Fibroblast of skin of left quadriceps (primary cell): Measurements from ENCODE around the gene PLA2G15.

Source experiments
- DNase-seq, 2 experiments: peaks; one replicate each; pipeline ENCODE4 v3.0.0-alpha.2; 2013; ENCODE audit warnings: low read depth in 2 of 2

PLA2G15 gene

DNA sequence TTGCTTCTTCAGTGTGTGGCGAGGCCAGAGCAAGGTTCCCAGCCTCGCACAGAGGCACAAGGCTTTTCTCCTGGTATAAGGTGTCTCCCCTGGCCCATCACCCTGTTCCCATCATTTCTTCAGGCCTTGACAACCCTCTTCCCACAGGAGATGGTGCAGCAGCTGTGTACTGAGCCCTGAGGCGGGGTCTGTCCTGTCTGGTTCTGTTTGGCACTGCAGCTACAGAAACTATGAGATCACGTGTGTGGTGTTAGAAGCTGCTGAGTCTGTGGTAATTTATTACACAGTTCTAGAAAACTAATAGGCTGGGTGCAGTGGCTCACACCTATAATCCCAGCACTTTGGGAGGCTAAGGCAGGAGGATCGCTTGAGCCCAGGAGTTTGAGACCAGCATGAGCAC, 7.2 kb downstream of the PLA2G15 start:
- no peak for DNase-seq

DNA sequence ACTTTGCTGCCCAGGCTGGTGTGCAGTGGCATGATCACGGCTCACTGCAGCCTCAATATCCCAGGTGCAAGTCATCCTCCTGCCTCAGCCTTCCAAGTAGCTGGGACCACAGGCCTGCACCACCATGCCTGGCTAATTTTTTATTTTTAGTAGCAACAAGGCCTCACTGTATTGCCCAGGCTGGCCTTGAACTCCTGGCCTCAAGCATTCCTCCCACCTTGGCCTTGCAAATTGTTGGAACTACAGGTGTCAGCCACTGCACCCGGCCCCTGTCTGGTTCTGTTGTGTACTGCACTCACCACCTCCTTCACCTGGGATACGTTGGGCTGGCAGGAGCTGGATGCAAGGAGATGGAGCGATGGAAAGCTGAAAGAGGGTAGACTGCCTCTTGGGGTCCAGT, 8.5 kb downstream of the PLA2G15 start:
- DNase-seq: no peak

DNA sequence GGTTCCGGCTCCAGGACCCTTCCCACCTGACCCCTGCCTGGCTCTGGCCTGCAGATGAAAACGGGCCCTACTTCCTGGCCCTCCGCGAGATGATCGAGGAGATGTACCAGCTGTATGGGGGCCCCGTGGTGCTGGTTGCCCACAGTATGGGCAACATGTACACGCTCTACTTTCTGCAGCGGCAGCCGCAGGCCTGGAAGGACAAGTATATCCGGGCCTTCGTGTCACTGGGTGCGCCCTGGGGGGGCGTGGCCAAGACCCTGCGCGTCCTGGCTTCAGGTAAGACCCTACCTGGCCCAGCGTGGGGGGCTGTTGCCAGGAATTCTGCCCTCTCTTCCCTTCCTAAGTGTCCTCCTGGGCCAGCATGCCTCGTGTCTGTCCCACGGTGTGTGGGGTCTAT, 10.5 kb downstream of the PLA2G15 start:
- DNase-seq: no peak

DNA sequence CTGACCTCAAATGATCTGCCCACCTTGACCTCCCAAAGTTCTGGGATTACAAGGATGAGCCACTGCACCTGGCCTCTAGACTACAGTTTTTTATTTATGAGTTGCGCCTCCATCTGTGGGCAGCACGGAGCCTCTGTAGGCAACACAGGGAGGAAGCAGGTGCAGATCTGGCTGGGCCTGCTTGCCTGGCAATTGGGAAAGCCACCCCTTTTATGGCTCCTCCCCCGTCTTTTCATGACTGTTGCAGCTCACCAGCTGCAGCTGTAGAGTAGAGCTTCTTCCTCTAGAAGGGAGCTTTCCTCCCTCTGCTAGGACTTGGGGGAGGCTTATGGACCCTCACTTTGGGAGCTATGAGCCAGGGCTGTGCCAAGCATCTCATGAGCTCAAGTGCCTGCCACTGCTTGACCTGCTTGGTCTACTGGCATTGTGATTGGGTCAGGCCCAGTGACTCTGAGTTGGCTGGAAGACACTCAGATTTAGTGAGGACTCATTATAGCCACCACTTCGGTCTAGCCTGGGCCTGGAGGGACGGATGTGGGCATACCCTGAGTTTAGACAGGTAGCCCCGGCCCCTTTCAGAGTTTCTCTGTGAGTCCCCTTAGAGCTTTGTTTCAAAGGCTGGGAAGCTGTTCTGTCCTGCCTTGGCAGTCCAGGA, 12.2 kb downstream of the PLA2G15 start:
- no peak for DNase-seq

DNA sequence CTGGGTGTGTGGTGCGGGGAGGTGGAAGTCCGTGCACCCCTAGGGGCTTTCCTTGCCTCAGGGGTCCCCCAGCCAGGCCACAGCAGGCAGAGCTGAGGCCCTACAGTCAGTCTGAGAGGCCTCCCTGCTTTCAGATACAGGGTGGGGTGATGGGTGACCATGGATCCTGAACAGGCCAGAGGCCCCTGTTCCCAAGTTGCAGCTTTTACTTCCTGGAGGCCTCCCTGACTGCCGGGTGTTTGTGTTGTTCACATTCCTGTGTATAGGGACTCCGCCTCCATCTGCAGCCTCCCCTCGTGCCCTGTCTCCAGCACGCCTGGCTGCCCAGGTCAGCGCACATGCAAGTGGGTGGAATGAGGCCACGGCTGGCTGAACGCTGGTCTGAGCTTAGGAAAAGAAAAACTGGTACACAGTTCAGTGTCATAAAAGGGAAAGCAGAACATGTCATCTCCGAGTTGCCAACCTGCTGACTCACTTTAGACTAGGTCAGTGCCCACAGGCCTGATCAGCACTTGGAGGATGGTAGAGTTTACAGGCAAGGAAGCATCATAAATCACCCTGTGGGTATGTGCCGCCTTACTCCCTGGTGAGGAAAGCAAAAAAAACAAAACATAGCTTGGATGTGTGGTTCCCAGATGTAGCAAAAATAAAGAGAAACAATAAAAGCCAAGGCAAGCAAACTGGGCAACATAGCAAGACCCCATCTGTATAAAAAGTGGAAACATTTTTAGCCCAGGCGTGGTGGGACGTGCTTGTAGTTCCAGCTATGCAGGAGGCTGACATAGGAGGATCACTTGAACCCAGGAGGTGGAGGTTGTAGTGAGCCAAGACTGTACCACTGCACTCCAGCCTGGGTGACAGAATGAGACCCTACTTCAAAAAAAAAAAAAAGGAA, 13.0 kb downstream of the PLA2G15 start:
- no peak for DNase-seq

DNA sequence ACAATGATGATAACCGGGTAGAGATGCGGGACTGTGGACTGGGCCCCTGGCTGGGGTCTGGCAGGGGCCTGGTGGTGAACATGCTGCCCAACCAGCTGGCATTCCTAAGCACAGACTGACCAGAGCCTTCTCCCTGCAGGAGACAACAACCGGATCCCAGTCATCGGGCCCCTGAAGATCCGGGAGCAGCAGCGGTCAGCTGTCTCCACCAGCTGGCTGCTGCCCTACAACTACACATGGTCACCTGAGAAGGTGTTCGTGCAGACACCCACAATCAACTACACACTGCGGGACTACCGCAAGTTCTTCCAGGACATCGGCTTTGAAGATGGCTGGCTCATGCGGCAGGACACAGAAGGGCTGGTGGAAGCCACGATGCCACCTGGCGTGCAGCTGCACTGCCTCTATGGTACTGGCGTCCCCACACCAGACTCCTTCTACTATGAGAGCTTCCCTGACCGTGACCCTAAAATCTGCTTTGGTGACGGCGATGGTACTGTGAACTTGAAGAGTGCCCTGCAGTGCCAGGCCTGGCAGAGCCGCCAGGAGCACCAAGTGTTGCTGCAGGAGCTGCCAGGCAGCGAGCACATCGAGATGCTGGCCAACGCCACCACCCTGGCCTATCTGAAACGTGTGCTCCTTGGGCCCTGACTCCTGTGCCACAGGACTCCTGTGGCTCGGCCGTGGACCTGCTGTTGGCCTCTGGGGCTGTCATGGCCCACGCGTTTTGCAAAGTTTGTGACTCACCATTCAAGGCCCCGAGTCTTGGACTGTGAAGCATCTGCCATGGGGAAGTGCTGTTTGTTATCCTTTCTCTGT, 14.0 kb downstream of the PLA2G15 start:
- DNase-seq: no peak

DNA sequence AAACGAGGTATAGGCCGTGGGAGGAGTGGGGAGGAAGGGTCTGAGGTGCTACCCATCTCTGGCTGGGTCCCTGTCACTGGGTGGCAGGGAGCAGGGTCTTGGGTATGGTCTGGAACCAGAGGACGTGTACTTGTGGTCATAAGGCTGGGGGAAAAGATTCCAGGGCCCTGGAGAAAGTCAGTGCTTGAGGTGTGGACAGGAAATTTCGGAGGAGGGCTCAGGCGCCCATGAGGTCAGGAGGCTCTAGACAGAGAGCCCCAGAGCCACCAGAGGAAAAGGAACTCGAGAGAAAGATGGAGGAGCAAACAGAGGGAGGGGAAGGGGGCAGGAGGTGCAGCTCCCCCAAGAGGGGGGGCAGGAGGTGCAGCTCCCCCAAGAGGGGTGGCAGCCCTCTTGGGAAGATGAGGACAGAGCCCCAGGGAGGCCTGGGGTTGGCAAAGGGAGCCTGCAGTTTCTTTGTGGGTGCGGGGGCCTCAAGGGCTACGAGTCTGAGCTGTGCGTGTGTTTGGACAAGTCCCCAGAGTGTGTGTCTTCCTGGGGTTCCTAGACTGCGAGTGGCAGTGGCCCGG, 18.5 kb downstream of the PLA2G15 start:
- no peak for DNase-seq

DNA sequence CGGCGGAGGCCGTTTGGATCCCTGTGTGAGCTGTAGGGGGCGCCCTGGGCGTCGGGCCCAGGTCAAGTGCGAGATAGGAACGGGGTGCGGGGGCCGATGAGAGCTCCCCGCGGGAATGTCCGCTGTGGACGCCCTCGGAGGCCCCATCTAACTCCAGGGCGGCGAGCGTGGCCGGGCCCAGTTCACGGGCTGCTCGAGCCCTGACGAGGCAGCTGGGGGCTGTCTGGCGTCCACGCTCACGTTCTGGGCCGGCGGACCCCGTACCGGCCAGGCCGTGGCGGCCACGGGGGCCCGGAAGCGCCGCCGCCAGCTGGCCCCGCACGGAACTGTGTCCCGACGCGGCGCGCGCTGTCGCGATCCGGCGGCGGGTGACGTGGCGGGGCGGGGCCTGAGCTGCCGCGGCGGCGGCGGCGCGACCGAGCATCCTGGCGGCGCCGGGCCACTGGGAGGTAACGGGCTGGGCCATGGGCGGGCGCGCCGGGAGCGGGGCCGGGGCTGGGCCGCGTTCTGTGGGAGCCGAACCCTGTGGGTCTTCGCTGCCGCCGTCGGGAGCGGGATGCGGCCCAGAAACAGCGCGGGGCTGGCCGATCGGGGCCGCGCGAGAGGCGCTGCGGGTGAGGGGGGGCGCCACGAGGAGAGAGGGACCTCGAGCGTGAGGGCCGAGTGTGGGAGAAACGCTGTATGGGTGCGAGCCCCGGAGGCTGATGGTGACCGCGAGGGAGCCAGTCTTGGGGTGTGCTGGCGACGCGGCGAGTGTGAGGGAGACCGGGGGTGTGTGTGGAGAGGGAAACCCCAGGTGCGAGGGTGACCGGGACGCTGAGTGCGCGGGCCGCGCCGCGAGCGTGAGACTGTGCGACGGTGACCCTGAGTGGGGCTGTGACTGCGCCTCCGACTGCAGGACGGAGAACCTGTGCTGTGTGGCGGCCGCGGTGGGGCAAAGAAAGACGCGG, 19.2 kb downstream of the PLA2G15 start, which contains the start of gene SLC7A6:
Gene SLC7A6, plus strand, starts transcription at position 399 of the 950 bp plus-strand sequence. CDS start 10,201 bp downstream, outside the sequence.
- DNase-seq: peak in 1 of 2 experiments; percentile 41

DNA sequence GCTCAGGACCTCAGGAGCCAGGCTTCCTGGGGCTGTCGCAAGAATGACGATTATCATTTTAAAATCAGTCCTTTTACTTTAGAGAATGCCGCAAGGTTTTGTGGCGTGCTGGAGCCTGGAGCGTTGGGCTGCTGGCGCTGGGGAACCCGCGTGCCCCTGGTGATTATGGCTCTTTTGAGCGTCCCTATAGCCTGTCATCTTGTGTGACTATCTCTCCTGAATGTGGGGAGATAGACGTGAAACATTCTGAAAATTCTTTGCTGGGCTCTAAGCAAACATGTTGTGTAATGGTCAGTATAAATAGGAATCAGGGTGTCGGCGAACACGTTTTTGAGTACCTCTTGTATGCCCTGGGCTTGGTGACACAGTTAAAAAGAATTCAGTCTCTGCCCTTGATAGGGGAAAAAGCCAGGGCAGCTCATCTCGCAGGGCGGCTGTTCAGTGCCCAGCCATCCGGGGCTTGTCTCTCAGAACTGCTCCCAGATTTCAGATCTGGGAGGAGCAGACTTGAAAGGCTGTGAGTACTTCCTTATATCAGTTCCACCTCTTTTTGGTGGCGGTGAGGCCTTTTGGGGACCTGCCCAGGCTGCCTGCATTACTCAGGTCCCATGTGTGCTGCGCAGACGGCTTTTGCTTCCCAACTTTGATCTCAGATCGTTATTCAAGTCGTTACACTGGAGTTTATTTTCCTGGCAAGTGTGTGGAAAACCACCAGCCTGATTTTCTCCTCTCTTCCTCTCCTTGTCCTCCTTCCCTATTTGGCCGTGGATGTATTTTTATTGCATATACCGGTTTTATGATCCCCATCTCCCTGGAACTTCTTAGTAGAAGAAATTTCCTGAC, 20.1 kb downstream of the PLA2G15 start:
- DNase-seq: no peak

DNA sequence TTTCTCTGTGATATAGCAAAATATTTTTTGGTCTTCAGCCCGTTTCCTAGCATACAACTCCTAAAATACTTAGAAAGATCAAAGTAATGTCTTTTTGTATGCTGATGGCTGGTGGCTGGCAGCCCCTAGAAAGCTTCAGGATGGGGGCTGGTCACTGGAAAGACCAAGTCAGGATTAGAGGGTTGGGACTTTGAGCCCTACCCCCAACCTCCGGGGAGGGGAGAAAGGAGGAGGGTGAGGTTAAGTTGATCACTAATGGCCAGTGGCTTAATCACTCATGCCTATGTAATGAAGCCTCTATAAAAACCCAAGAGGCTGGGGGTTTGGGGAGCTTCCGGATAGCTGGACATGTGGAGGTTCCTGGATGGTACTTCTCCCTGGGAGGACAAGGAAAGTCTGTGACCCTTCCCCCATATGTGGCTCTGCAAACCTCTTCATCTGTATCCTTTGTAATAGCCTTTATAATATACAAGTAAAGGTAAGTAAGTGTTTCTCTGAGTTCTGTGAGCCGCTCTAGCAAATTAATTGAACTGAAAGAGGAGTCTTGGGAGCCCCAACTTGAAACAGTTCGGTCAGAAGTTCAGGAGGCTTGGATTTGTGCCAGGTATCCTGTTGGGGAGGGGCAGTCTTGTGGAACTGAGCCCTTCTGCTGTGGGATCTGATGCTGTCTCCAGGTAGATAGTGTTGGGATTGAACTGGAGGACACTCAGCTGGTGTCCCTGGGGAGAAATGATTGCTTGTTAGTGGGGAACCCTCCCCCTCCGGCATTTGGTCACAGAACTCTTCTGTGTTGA, 22.6 kb downstream of the PLA2G15 start:
- no peak for DNase-seq

DNA sequence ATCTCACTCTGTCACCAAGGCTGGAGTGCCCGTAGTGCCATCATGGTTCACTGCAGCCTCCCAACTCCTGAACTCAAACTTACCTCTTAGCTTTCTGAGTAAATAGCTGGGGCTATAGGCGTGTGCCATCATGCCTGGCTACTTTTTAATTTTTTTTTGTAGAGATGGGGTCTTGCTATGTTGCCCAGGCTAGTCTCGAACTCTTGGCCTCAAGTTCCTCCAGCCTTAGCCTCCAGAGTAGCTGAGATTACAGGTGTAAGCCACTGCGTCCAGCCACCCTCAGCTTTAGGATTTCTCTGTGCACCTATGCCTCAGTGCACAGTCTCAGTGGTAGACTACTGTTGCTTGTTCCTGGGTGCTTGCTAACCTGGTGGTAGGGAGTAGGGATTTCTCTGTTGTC, 24.6 kb downstream of the PLA2G15 start:
- no peak for DNase-seq

DNA sequence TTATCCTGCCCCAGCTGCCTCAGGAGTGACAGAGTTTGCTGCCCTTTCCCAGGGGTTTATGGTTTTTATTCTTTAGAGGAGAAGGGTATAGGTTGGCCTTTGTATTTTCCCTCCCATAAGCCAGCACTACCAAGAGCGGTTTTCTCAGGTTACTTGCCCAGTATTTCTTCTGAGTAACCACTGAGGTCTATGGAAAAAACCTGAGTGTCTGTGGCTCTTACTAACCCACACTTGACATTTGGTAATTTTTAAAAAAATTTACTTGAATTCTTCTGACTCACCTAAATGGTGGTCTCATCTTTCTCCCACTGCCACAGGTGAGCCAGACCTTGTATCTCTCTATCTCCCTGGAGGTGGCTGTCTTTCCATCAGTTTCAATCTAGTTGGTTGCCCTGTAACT, 25.2 kb downstream of the PLA2G15 start:
- DNase-seq: no peak

DNA sequence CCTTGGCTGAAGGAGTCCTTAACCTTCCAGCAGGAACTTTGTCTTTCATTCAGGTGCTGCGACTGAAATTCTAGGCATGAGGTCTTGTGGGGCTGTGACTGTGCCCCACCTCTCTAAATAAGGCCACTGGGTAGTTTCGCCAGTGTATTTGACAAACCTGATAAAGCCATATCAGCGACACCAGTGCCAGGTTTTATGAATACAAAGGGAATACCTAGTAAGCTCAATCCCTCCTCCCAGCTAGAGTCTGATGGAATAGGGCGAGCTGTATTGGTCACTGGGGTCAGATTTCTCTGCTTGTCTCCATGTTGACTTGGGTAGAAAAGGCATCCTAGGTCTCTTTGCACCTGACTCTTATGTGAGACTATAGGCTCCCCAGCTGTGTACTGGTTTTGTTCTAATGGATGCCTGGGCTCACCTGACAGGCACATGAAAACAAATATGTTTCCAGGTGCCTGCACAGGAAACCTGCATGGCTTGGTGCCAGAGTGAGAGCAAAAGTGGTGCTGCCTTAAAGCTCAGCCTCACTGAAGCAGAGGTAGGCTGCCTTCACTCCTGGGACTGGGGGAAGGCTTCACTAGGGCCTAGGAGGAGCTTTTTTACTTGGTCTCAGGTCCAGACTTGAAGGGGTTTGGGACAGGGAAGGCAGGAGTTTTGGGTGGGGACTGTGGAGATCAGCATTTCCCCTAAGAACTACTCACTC, 27.5 kb downstream of the PLA2G15 start:
- DNase-seq: no peak

DNA sequence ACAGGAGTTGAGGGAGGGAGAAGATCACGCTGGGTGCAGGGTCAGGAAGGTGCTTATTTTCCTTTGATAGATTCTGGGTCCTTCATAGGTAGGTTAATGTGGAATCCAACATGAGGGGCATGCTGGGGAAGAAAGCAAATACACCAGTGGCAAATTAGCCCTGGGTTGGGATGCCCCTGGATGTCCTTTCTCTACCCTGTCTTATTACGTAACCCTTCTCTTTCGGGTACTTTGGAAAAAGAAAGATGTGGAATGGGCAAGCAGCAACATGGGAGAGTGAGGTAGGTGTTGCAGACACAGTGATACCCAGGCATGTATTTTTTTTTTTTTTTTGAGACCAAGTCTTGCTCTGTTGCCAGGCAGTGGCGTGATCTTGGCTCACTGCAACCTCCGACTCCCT, 28.3 kb downstream of the PLA2G15 start:
- no peak for DNase-seq

DNA sequence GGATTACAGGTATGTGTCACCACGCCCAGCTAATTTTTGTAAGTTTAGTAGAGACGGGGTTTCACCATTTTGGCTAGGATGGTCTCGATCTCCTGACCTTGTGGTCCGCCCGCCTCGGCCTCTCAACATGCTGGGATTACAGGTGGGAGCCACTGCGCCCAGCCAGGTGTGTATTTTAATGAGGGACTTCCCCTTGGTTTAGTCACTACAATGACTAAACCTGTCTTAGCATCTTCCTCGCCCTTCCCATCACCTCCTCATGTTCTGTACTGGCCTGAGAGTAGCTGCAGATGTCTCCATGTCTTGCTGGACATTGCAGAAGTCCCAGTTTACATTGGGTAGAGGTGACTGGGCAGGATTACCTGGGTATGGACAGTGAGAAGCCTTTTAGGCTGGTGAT, 28.7 kb downstream of the PLA2G15 start:
- no peak for DNase-seq

DNA sequence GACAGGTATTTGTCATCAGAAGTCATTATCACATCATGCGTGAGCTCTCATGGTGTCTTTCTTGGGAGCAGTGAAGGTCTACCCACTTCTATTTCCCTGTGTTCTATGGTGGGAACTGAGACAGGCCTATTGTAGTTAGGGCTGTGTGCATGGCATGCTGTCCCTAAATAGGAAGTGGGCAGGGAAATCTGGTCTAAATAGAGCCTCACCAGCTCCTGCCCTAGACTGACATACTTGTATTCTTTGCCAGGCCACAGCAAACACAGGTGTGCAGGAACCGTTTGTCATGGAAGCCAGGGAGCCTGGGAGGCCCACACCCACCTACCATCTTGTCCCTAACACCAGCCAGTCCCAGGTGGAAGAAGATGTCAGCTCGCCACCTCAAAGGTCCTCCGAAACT, 29.3 kb downstream of the PLA2G15 start:
- no peak for DNase-seq

DNA sequence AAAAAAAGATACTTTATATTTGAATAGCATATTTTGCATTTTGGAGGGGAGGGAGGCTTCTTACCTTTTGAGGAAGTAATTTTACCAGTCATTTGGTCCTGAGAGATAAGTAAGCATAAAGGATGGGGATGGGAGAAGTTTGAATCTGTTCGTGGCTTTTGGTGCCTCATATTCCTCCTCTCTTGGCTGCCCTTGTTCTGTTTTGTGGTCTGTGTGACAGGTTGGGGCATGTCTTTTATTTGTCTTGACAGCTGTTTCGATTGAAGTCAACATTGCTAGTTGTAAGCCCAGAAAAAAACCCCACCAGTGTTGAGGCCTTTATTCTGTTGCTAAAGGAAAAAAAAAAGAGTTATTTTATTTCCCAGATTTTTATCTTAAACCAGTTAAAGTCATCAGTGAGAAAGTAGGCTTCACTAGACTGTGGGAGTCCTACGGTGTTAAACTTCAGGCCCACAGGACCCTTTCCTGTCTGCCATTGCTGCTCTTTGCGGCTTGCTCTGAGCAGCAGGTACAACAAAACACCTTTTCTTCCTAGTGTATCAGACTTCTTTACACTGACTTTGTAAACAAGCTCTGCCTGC, 30.5 kb downstream of the PLA2G15 start:
- no peak for DNase-seq

DNA sequence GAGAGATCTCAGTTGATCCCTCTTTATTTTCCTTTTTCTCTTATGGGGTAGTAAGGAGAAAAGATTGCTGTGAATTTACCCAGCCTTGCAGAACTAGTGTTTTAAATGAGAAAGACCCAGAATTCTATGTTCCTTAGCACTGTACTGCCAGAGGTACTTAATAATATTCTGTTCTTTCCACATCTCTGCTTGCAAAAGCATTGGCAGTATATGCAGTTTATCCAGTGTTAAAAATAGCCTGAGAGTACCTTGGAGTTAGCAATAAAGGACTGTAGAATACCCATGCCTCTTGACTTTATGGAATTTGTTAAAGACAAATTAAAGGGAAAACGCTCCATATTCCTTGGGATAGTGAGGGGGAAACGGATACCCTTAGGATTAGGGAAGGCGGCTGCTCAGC, 31.1 kb downstream of the PLA2G15 start:
- DNase-seq: no peak
